ENCODE results near the gene CNP. TPM values are rescaled to one million over a fixed set of nuclear protein-coding genes. Genes with fewer than 3 reads are reported as not detected.

The CNP gene
- total RNA-seq, 1 donor from 2014 or later = 84.3 TPM

GRCh38 chr17:41982026-41982760 is 15.6 kb downstream of the CNP start:
- Mint-ChIP-seq H3K27me3 (no peaks in the 10 kb centered on the region), H3K4me3 (no peak overlapping the region), H3K4me1 (ENCODE audit: unreplicated experiment) (no peaks in the 10 kb centered on the region), H3K9me3 (no peaks in the 10 kb centered on the region), H3K36me3 (peaks cover 38% of the 10 kb centered on the region), H3K27ac (no peak overlapping the region)
- TF ChIP-seq, protein P1, sequence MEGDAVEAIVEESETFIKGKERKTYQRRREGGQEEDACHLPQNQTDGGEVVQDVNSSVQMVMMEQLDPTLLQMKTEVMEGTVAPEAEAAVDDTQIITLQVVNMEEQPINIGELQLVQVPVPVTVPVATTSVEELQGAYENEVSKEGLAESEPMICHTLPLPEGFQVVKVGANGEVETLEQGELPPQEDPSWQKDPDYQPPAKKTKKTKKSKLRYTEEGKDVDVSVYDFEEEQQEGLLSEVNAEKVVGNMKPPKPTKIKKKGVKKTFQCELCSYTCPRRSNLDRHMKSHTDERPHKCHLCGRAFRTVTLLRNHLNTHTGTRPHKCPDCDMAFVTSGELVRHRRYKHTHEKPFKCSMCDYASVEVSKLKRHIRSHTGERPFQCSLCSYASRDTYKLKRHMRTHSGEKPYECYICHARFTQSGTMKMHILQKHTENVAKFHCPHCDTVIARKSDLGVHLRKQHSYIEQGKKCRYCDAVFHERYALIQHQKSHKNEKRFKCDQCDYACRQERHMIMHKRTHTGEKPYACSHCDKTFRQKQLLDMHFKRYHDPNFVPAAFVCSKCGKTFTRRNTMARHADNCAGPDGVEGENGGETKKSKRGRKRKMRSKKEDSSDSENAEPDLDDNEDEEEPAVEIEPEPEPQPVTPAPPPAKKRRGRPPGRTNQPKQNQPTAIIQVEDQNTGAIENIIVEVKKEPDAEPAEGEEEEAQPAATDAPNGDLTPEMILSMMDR (conservative IDR thresholded peaks at IDR 0.05) = no peak
- DNase-seq (ENCODE audit: extremely low spot score, unreplicated experiment) = no peak

- Mint-ChIP-seq H3K9me3 (no peaks in the 10 kb centered on the region), H3K27ac (no peak overlapping the region), H3K36me3 (peaks cover 39% of the 10 kb centered on the region), H3K4me1 (ENCODE audit: unreplicated experiment) (no peaks in the 10 kb centered on the region), H3K4me3 (no peak overlapping the region), H3K27me3 (no peaks in the 10 kb centered on the region)
- DNase-seq (ENCODE audit: extremely low spot score, unreplicated experiment) = no peak
- TF ChIP-seq, protein P1 (conservative IDR thresholded peaks at IDR 0.05) = no peak
Measured at GRCh38 chr17:41984454-41984853, 17.9 kb downstream of the CNP start.

DNA sequence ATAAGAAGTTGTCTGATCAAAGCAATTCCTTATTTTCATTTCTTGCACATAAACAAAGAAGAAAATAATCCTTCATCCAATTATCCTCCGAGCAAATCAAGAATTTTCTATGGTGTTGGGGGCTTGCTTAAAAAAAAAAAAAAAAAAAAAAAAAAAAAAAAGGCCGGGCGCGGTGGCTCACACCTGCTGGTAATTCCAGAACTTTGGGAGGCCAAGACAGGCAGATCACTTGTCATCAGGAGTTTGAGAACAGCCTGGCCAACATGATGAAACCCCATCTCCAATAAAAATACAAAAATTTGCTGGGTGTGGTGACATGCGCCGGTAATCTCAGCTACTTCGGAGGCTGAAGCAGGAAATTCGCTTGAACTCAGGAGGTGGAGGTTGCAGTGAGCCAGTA is 19.3 kb downstream of the CNP start:
- DNase-seq (ENCODE audit: extremely low spot score, unreplicated experiment) = no peak
- TF ChIP-seq, protein P1 (conservative IDR thresholded peaks at IDR 0.05) = no peak
- Mint-ChIP-seq H3K9me3 (no peaks in the 10 kb centered on the region), H3K4me1 (ENCODE audit: unreplicated experiment) (no peaks in the 10 kb centered on the region), H3K27ac (no peak overlapping the region), H3K27me3 (no peaks in the 10 kb centered on the region), H3K36me3 (peaks cover 37% of the 10 kb centered on the region), H3K4me3 (no peak overlapping the region)

- no peak for DNase-seq (ENCODE audit: extremely low spot score, unreplicated experiment)
- H3K36me3 Mint-ChIP-seq = peaks cover 41% of the 10 kb centered on the region
- no peak overlapping the region for H3K4me3 Mint-ChIP-seq
- H3K27me3 Mint-ChIP-seq = no peaks in the 10 kb centered on the region
- no peak overlapping the region for H3K27ac Mint-ChIP-seq
- H3K9me3 Mint-ChIP-seq = no peaks in the 10 kb centered on the region
- H3K4me1 Mint-ChIP-seq (ENCODE audit: unreplicated experiment) = no peaks in the 10 kb centered on the region
- TF ChIP-seq, protein P1 (conservative IDR thresholded peaks at IDR 0.05) = no peak
Measured at GRCh38 chr17:41986634-41987033, 20.0 kb downstream of the CNP start.

DNA sequence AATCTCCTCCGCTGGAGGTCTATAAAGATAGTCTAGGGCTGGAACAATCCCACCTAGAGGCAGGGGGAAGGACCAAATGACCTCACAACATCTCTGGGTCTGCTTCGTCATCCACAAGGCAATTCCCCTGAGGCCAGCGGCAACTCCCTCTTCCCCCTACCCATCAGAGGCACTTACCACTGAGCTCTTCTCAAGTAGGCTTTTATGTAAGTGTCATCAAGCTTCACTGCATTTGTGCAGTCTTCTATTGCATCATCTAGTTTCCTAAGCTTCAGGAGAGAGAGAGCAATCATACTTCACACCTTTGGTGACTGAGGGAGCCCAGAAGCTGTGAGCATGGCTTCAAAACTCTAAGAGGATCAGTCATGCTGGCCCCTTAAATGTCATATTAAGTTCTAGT is 21.0 kb downstream of the CNP start:
- H3K27ac Mint-ChIP-seq = no peak overlapping the region
- no peaks in the 10 kb centered on the region for H3K4me1 Mint-ChIP-seq (ENCODE audit: unreplicated experiment)
- H3K36me3 Mint-ChIP-seq = peaks cover 33% of the 10 kb centered on the region
- no peaks in the 10 kb centered on the region for H3K27me3 Mint-ChIP-seq
- DNase-seq (ENCODE audit: extremely low spot score, unreplicated experiment) = no peak
- TF ChIP-seq, protein P1 (conservative IDR thresholded peaks at IDR 0.05) = no peak
- H3K4me3 Mint-ChIP-seq = no peak overlapping the region
- no peaks in the 10 kb centered on the region for H3K9me3 Mint-ChIP-seq

All from type B pancreatic cell (in vitro differentiated cells).